ENCODE data around the gene RNF182. TPM values are rescaled to one million over a fixed set of nuclear protein-coding genes. Genes with fewer than 3 reads are reported as not detected.
A peak's percentile ranks its signal among the peaks of the same experiment; 100 is the strongest.

RNF182 gene
- total RNA-seq, 4 donors from 2014 or later: not detected

DNA sequence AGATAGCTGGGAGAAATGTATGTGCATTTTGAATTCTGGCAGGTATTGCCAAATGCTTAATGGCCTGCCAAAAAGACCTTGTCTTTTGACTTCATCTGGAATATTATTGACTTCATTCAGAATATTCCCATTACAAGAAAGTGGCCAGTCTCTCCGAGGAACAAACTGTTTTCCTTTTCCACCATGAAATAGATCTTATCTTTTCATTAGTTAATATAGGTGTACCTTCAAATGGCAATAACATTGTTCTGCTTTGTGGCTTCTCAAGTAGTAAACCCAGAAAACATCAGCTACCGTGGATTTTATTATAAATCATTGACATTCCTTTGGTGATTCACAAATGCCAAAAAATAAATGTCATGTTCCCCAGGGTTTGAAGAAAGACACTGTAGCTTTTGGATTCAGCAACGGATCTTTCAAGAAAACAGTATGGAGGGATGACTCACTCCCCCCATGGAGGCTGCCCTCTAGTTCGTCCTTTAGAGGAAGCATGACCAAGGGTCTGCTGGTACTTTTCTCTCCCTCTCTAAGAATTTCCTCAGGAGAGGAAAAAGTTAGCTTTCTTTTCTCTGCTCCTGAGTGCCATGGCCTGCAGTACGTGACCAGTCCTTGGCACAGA lies 1.1 kb upstream of the RNF182 start:
- peaks cover 99% of the 10 kb centered on the region for H3K27me3 ChIP-seq
- TF ChIP-seq POLR2A (IDR thresholded peaks at IDR 0.05) (no peak), EP300 (IDR thresholded peaks at IDR 0.05; ENCODE audit: low read depth) (no peak), POLR2AphosphoS5 (IDR thresholded peaks at IDR 0.05) (no peak)
- TF ChIP-seq, protein P1, sequence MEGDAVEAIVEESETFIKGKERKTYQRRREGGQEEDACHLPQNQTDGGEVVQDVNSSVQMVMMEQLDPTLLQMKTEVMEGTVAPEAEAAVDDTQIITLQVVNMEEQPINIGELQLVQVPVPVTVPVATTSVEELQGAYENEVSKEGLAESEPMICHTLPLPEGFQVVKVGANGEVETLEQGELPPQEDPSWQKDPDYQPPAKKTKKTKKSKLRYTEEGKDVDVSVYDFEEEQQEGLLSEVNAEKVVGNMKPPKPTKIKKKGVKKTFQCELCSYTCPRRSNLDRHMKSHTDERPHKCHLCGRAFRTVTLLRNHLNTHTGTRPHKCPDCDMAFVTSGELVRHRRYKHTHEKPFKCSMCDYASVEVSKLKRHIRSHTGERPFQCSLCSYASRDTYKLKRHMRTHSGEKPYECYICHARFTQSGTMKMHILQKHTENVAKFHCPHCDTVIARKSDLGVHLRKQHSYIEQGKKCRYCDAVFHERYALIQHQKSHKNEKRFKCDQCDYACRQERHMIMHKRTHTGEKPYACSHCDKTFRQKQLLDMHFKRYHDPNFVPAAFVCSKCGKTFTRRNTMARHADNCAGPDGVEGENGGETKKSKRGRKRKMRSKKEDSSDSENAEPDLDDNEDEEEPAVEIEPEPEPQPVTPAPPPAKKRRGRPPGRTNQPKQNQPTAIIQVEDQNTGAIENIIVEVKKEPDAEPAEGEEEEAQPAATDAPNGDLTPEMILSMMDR (IDR thresholded peaks at IDR 0.05): no peak
- peaks cover 0 to 16% (median 13%) of the 10 kb centered on the region in 4 donors for H3K4me1 ChIP-seq
- no peak for DNase-seq
- H3K9me3 ChIP-seq: no peaks in the 10 kb centered on the region
- 21 to 31% methylated on average over 3 to 5 of the region's 5 CpGs for WGBS, 2 donors (ENCODE audit: low coverage in 1 of 2)
- in situ Hi-C loops (cut with MboI; ENCODE audit: low pct_ligation_motif_present in 1 of 4, low pct_unique_long_range_greater_than_20kb in 1 of 4, low sequenced_read_pairs in 3 of 4): loop anchor here in 1 of 4 donors (25.0 kb wide), 1 partner anchor 214 kb away; no protein-coding TSS in a partner anchor
- no peaks in the 10 kb centered on the region for H3K36me3 ChIP-seq
- H3K4me3 ChIP-seq: no peak overlapping the region
- no peak overlapping the region for H3K27ac ChIP-seq
- intact Hi-C loops (cut with DNase I; ENCODE audit: low total_unique reads): no loop called here

DNA sequence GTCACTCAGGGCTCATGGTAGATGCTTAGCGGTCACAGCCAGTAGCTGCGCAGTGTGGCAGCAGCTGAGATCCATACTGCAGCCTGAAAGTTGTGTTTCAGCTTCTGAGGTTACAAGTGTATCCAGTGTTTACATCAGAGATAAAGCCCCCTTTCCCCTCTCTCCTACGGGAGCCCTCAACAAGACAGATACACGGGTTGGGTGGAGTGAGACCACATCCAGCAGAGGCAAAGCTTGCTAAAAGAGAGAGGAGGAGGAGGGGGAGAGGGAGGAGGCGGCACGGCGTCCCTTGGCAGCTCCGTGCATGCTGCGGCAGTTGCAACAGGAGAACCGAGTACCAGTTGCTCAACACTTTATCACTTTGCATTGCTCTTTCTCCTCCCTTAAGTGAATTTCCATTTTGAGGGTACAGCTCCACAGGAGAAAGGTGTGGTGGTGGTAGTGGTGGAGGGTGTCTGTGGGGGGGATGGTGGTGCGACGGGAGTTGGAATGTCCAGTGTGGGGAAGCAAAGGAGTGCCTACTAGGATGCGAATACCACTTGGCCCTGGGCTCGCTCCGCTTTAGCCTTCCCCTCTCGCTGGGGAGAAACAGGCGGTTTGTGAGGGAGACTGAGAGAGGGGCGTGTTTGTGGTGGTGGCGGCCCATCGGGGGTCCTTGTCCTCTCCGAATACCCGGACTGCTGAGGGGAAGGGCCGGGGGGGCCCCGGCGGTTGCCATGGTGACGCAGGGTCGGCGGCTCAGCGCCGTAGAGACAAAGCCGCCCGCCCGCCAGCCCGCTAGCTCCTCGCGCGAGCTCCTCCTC lies 405 bp upstream of the RNF182 start:
- TF ChIP-seq EP300 (IDR thresholded peaks at IDR 0.05; ENCODE audit: low read depth): no peak
- TF ChIP-seq POLR2A (IDR thresholded peaks at IDR 0.05): no peak
- no peak for TF ChIP-seq POLR2AphosphoS5 (IDR thresholded peaks at IDR 0.05)
- TF ChIP-seq, protein P1 (IDR thresholded peaks at IDR 0.05): no peak
- Histone ChIP-seq H3K27ac (no peak overlapping the region), H3K36me3 (no peaks in the 10 kb centered on the region), H3K9me3 (no peaks in the 10 kb centered on the region), H3K27me3 (peaks cover 99% of the 10 kb centered on the region), H3K4me3 (peak overlapping the region in 3 of 4 donors; percentile 3 to 42 (median 29)), H3K4me1 (peaks cover 0 to 16% (median 13%) of the 10 kb centered on the region in 4 donors)
- in situ Hi-C loops (cut with MboI; ENCODE audit: low pct_ligation_motif_present in 1 of 4, low pct_unique_long_range_greater_than_20kb in 1 of 4, low sequenced_read_pairs in 3 of 4): loop anchor here in 1 of 4 donors (25.0 kb wide), 1 partner anchor 213 kb away; no protein-coding TSS in a partner anchor
- WGBS, 2 donors (ENCODE audit: low coverage in 1 of 2): 4% methylated on average over 27 of the region's 37 CpGs; no CpG with 5 or more reads in 1 of the 2 donors
- intact Hi-C loops (cut with DNase I; ENCODE audit: low total_unique reads): no loop called here
- no peak for DNase-seq

DNA sequence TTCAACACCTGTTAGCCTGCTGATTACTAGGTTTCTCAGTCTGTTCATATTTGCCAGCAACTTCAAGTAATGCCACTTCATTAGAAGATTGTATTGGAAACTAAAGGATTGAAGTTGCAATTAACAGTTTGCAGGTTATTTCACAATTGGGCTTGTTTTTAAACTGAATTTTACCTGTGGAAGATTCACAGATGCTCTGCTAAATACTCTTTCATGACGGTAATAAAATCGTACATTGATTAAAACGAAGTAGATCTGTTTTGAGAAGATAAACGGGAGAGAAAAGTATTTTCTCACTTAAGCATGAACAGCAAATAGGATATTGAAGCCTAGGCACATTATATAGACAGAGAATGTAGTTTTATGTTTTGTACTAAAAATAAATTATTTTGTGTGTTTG lies 1.6 kb downstream of the RNF182 start:
- 62 to 84% methylated on average over 4 of the region's 4 CpGs for WGBS, 2 donors (ENCODE audit: low coverage in 1 of 2)
- Histone ChIP-seq H3K36me3 (no peaks in the 10 kb centered on the region), H3K27me3 (peaks cover 99% of the 10 kb centered on the region), H3K4me3 (no peak overlapping the region), H3K4me1 (peaks cover 0 to 16% (median 13%) of the 10 kb centered on the region in 4 donors), H3K9me3 (no peaks in the 10 kb centered on the region), H3K27ac (no peak overlapping the region)
- no peak for DNase-seq
- intact Hi-C loops (cut with DNase I; ENCODE audit: low total_unique reads) (no loop called here), in situ Hi-C loops (cut with MboI; ENCODE audit: low pct_ligation_motif_present in 1 of 4, low pct_unique_long_range_greater_than_20kb in 1 of 4, low sequenced_read_pairs in 3 of 4) (no loop called here)
- TF ChIP-seq POLR2AphosphoS5 (IDR thresholded peaks at IDR 0.05): peak in 1 of 3 donors; percentile 13
- TF ChIP-seq EP300 (IDR thresholded peaks at IDR 0.05; ENCODE audit: low read depth): no peak

DNA sequence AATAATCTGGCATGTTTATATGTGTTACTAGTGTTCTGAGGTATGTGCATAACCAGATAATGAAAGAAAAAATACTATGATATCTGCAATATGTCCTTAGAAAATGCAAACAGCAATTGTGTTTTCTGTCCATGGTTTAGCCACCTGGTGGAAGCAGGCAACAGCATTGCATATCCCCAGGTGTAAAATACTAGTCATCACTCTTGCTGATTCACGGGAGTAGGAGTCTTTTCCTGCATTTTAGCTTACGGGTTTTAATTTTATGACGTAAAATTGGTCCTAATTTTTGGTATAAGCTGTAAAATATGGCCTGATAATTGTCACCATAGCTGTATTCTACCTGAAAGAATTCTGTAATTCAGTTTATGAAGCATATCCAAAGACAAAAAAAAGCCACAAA lies 2.5 kb downstream of the RNF182 start:
- intact Hi-C loops (cut with DNase I; ENCODE audit: low total_unique reads): no loop called here
- Histone ChIP-seq H3K9me3 (no peaks in the 10 kb centered on the region), H3K27ac (no peak overlapping the region), H3K27me3 (peaks cover 97% of the 10 kb centered on the region), H3K36me3 (no peaks in the 10 kb centered on the region), H3K4me3 (no peak overlapping the region), H3K4me1 (peaks cover 0 to 16% (median 13%) of the 10 kb centered on the region in 4 donors)
- WGBS, 2 donors (ENCODE audit: low coverage in 1 of 2): 60 to 67% methylated on average over 3 of the region's 3 CpGs
- DNase-seq: no peak
- in situ Hi-C loops (cut with MboI; ENCODE audit: low pct_ligation_motif_present in 1 of 4, low pct_unique_long_range_greater_than_20kb in 1 of 4, low sequenced_read_pairs in 3 of 4): no loop called here
- TF ChIP-seq, protein P1 (IDR thresholded peaks at IDR 0.05): no peak
- no peak for TF ChIP-seq POLR2A (IDR thresholded peaks at IDR 0.05)
- TF ChIP-seq POLR2AphosphoS5 (IDR thresholded peaks at IDR 0.05): no peak
- TF ChIP-seq EP300 (IDR thresholded peaks at IDR 0.05; ENCODE audit: low read depth): no peak

Measured in transverse colon (tissue), 4 donors.